PC-9 (cell line): ENCODE results near the gene TSHZ2. TPM values are rescaled to one million over a fixed set of nuclear protein-coding genes. Genes with fewer than 3 reads are reported as not detected.

ENCODE experiments used
- BruUV-seq: library from RNA; stranded (reverse); fragments of 400-500 nt; replicated peaks from 2 replicates; lab custom pipeline; 2021; lab: Mats Ljungman, UMichigan
- CTCF ChIA-PET: fragments of 300-600 bp; sonication (Branson Sonifier 250); formaldehyde crosslinking; loops from one replicate; lab custom pipeline; 2022; ENCODE audit warnings: antibody characterized with exemption; lab: Charles Lee
- POLR2A ChIA-PET: fragments of 300-600 bp; sonication (Branson Sonifier 250); formaldehyde crosslinking; loops from one replicate; lab custom pipeline; 2022; ENCODE audit warnings: antibody characterized with exemption; ENCODE audit not compliant: unreplicated experiment; lab: Charles Lee
- DNase-seq, 2 experiments: peaks; one replicate each; pipeline versions ENCODE4 v3.0.0 to v3.0.0-alpha.2; 2015 to 2022; ENCODE audit warnings: mixed read lengths in 1 of 2
- H2AFZ ChIP-seq: fragments of 200-600 bp; sonication (generic); 2 replicates; pipeline ENCODE4 v1.8.1; 2017; ENCODE audit warnings: antibody characterized with exemption
- H3F3A ChIP-seq: fragments of 200-600 bp; sonication (generic); 2 replicates; pipeline ENCODE4 v1.8.1; 2017; ENCODE audit warnings: antibody characterized with exemption, mild to moderate bottlenecking, low read depth; ENCODE audit not compliant: insufficient read depth
- H3K27ac ChIP-seq: fragments of 200-600 bp; sonication (generic); 2 replicates; pipeline ENCODE4 v1.6.1; 2016; ENCODE audit warnings: mixed run types
- H3K27me3 ChIP-seq: fragments of 200-600 bp; sonication (generic); 2 replicates; pipeline ENCODE4 v1.6.1; 2016; ENCODE audit warnings: low read depth, mixed run types; ENCODE audit not compliant: insufficient read depth
- H3K36me3 ChIP-seq: fragments of 200-600 bp; sonication (generic); 2 replicates; pipeline ENCODE4 v1.6.1; 2016; ENCODE audit warnings: low read depth, mixed run types
- H3K4me1 ChIP-seq: fragments of 200-600 bp; sonication (generic); replicated peaks from 2 replicates; pipeline ENCODE4 v1.6.1; 2016; ENCODE audit warnings: mixed run types; ENCODE audit not compliant: insufficient read depth
- H3K4me2 ChIP-seq: fragments of 200-600 bp; sonication (generic); 2 replicates; pipeline ENCODE4 v1.6.1; 2017; ENCODE audit warnings: mixed run types
- H3K4me3 ChIP-seq: fragments of 200-600 bp; sonication (generic); 2 replicates; pipeline ENCODE4 v1.6.1; 2016; ENCODE audit warnings: mixed run types
- H3K79me2 ChIP-seq: fragments of 200-600 bp; sonication (generic); 2 replicates; pipeline ENCODE4 v1.6.1; 2017; ENCODE audit warnings: low read depth, mixed run types
- H3K9me2 ChIP-seq: fragments of 200-600 bp; sonication (generic); 2 replicates; pipeline ENCODE4 v1.8.1; 2017; ENCODE audit warnings: mild to moderate bottlenecking; ENCODE audit not compliant: insufficient read depth
- H3K9me3 ChIP-seq: fragments of 200-600 bp; sonication (generic); 2 replicates; pipeline ENCODE4 v1.8.1; 2016; ENCODE audit warnings: low read depth; ENCODE audit not compliant: insufficient read depth
- H4K20me1 ChIP-seq: fragments of 200-600 bp; sonication (generic); 2 replicates; pipeline ENCODE4 v1.8.1; 2017; ENCODE audit not compliant: insufficient read depth
- CTCF ChIP-seq: fragments of 200-600 bp; sonication (generic); conservative IDR thresholded peaks from 2 replicates; pipeline ENCODE4 v1.6.1; 2017; ENCODE audit warnings: mixed run types, antibody characterized with exemption, mild to moderate bottlenecking, moderate library complexity
- EZH2 ChIP-seq: fragments of 200-600 bp; sonication (generic); IDR thresholded peaks from 2 replicates; pipeline ENCODE4 v1.8.0; 2017; ENCODE audit warnings: antibody characterized with exemption, low read depth
- intact Hi-C: fragments of 100-400 bp; cut with micrococcal nuclease; formaldehyde crosslinking; loops from one replicate; pipeline ENCODE4 v1.10.0; 2022; ENCODE audit not compliant: unreplicated experiment
- total RNA-seq: library from RNA; stranded (reverse); gene quantifications from 2 replicates; pipeline ENCODE4 v1.2.3, GENCODE V29; 2021

The TSHZ2 gene
- total RNA-seq, 1 experiment from 2014 or later, result not detected

- Histone ChIP-seq H3K27ac (no peak overlapping the region), H3K4me3 (no peak overlapping the region), H4K20me1 (no peaks in the 10 kb centered on the region), H3K9me2 (no peaks in the 10 kb centered on the region), H3K36me3 (no peaks in the 10 kb centered on the region), H3K27me3 (peaks cover 55% of the 10 kb centered on the region), H2AFZ (no peak overlapping the region), H3K4me2 (no peak overlapping the region), H3K4me1 (no peaks in the 10 kb centered on the region), H3K9me3 (no peaks in the 10 kb centered on the region), H3K79me2 (no peaks in the 10 kb centered on the region), H3F3A (no peaks in the 10 kb centered on the region)
- DNase-seq, result no peak
- CTCF ChIA-PET, result no interaction called here
- TF ChIP-seq CTCF, result no peak
- TF ChIP-seq EZH2, result no peak
- POLR2A ChIA-PET, result no interaction called here
- BruUV-seq, result no TSS peak
- intact Hi-C loops, result no loop called here
Observed at GRCh38 chr20:53100476-53100911, 128.3 kb downstream of the TSHZ2 start.

GRCh38 chr20:53101992-53102760 is 130.0 kb downstream of the TSHZ2 start:
- Histone ChIP-seq H3K9me3 (no peaks in the 10 kb centered on the region), H3K27ac (no peak overlapping the region), H3K4me2 (no peak overlapping the region), H3F3A (no peaks in the 10 kb centered on the region), H3K4me3 (no peak overlapping the region), H3K4me1 (no peaks in the 10 kb centered on the region), H3K36me3 (no peaks in the 10 kb centered on the region), H4K20me1 (no peaks in the 10 kb centered on the region), H3K9me2 (no peaks in the 10 kb centered on the region), H2AFZ (no peak overlapping the region), H3K27me3 (peaks cover 51% of the 10 kb centered on the region), H3K79me2 (no peaks in the 10 kb centered on the region)
- TF ChIP-seq EZH2, result no peak
- no peak for TF ChIP-seq CTCF
- ChIA-PET CTCF (no interaction called here), POLR2A (no interaction called here)
- BruUV-seq, result no TSS peak
- intact Hi-C loops, result no loop called here
- no peak for DNase-seq

GRCh38 chr20:53103124-53103523 is 131.0 kb downstream of the TSHZ2 start:
- no peak overlapping the region for H3K27ac ChIP-seq
- no peaks in the 10 kb centered on the region for H3K9me3 ChIP-seq
- H4K20me1 ChIP-seq, result no peaks in the 10 kb centered on the region
- peaks cover 55% of the 10 kb centered on the region for H3K27me3 ChIP-seq
- H3F3A ChIP-seq, result no peaks in the 10 kb centered on the region
- POLR2A ChIA-PET, result no interaction called here
- H3K36me3 ChIP-seq, result no peaks in the 10 kb centered on the region
- TF ChIP-seq EZH2, result no peak
- no peak for TF ChIP-seq CTCF
- no peaks in the 10 kb centered on the region for H3K4me1 ChIP-seq
- CTCF ChIA-PET, result no interaction called here
- H3K9me2 ChIP-seq, result no peaks in the 10 kb centered on the region
- BruUV-seq, result no TSS peak
- H3K4me2 ChIP-seq, result no peak overlapping the region
- no peaks in the 10 kb centered on the region for H3K79me2 ChIP-seq
- DNase-seq, result no peak
- no peak overlapping the region for H2AFZ ChIP-seq
- no peak overlapping the region for H3K4me3 ChIP-seq
- intact Hi-C loops, result no loop called here
